IMR-90 (cell line): ENCODE measurements around the gene PNPLA2. TPM values are rescaled to one million over a fixed set of nuclear protein-coding genes. Genes with fewer than 3 reads are reported as not detected.
A peak's percentile ranks its signal among the peaks of the same experiment; 100 is the strongest.

ENCODE experiments used
- ATAC-seq: fragments of 200-7000 bp; cut with Tn5 transposase; 2 replicates; pipeline ENCODE4 v1.9.1; 2020; ENCODE audit warnings: low read depth, mild to moderate bottlenecking, moderate library complexity
- BruUV-seq: library from RNA; stranded (reverse); fragments of 400-500 nt; replicated peaks from 2 replicates; lab custom pipeline; 2021; lab: Mats Ljungman, UMichigan
- CTCF ChIA-PET: fragments of 300-600 bp; formaldehyde crosslinking; extraction: SDS; loops from one replicate; lab custom pipeline; 2021; ENCODE audit warnings: antibody characterized with exemption; lab: Yijun Ruan, JAX
- POLR2A ChIA-PET: fragments of 300-600 bp; sonication (Branson Sonifier 250); formaldehyde crosslinking; loops from one replicate; lab custom pipeline; 2022; ENCODE audit warnings: antibody characterized with exemption; ENCODE audit not compliant: unreplicated experiment; lab: Charles Lee
- DNase-seq: peaks from one replicate; pipeline ENCODE4 v3.0.0; 2013
- H2AFZ ChIP-seq: replicated peaks from 2 replicates; pipeline ENCODE3; 2013; ENCODE audit warnings: low read length, mild to moderate bottlenecking; ENCODE audit not compliant: poor library complexity
- H2AK5ac ChIP-seq: 2 replicates; pipeline ENCODE4 v1.6.1; 2013; ENCODE audit warnings: low read depth, low read length, inconsistent platforms
- H2AK9ac ChIP-seq: replicated peaks from 2 replicates; pipeline ENCODE3; 2013; ENCODE audit warnings: mild to moderate bottlenecking, low read depth, low read length, moderate library complexity; ENCODE audit not compliant: poor library complexity
- H2BK120ac ChIP-seq: 2 replicates; pipeline ENCODE4 v1.6.1; 2013; ENCODE audit warnings: low read depth, low read length, inconsistent platforms
- H2BK15ac ChIP-seq: 3 replicates; pipeline ENCODE4 v1.6.1; 2013; ENCODE audit warnings: low read depth, low read length, inconsistent platforms
- H2BK20ac ChIP-seq: 2 replicates; pipeline ENCODE4 v1.6.1; 2013; ENCODE audit warnings: low read depth, mild to moderate bottlenecking, inconsistent platforms, low read length, moderate library complexity
- H2BK5ac ChIP-seq: 2 replicates; pipeline ENCODE4 v1.6.1; 2013; ENCODE audit warnings: mild to moderate bottlenecking, low read depth, low read length, inconsistent platforms; ENCODE audit not compliant: poor library complexity, severe bottlenecking
- H3K14ac ChIP-seq: replicated peaks from 2 replicates; pipeline ENCODE4 v1.6.1; 2013; ENCODE audit warnings: low read depth, low read length, inconsistent platforms
- H3K18ac ChIP-seq: 2 replicates; pipeline ENCODE4 v1.6.1; 2013; ENCODE audit warnings: low read depth, low read length, control low read depth
- H3K23ac ChIP-seq: 2 replicates; pipeline ENCODE4 v1.6.1; 2013; ENCODE audit warnings: low read depth, low read length, inconsistent platforms
- H3K27ac ChIP-seq: 2 replicates; pipeline ENCODE4 v1.5.1; 2013; ENCODE audit warnings: mild to moderate bottlenecking, control low read depth, low read length; ENCODE audit not compliant: insufficient read depth
- H3K27me3 ChIP-seq: 2 replicates; pipeline ENCODE4 v1.6.1; 2013; ENCODE audit warnings: low read length; ENCODE audit not compliant: control insufficient read depth, insufficient read depth
- H3K36me3 ChIP-seq: 2 replicates; pipeline ENCODE4 v1.6.1; 2013; ENCODE audit warnings: low read length, mixed read lengths; ENCODE audit not compliant: control insufficient read depth, insufficient read depth
- H3K4ac ChIP-seq: 2 replicates; pipeline ENCODE4 v1.6.1; 2013; ENCODE audit warnings: low read depth, low read length, inconsistent platforms
- H3K4me1 ChIP-seq: 2 replicates; pipeline ENCODE4 v1.6.1; 2013; ENCODE audit warnings: low read length, mixed read lengths; ENCODE audit not compliant: control insufficient read depth, insufficient read depth
- H3K4me2 ChIP-seq: 2 replicates; pipeline ENCODE4 v1.6.1; 2013; ENCODE audit warnings: low read depth, mild to moderate bottlenecking, control low read depth, low read length, moderate library complexity
- H3K4me3 ChIP-seq: 2 replicates; pipeline ENCODE4 v1.5.1; 2013; ENCODE audit warnings: low read depth, mild to moderate bottlenecking, control low read depth, low read length, moderate library complexity; ENCODE audit not compliant: insufficient read depth
- H3K56ac ChIP-seq: 2 replicates; pipeline ENCODE4 v1.6.1; 2013; ENCODE audit warnings: low read length, inconsistent platforms; ENCODE audit not compliant: insufficient read depth; ENCODE audit errors: extremely low read depth
- H3K79me1 ChIP-seq, 2 experiments: 2 replicates each; pipeline ENCODE4 v1.6.1; 2013; ENCODE audit warnings: low read length in 2 of 2, inconsistent platforms in 1 of 2, low read depth in 1 of 2
- H3K9ac ChIP-seq: 2 replicates; pipeline ENCODE4 v1.6.1; 2013; ENCODE audit warnings: low read depth, low read length, control low read depth
- H3K9me1 ChIP-seq: 2 replicates; pipeline ENCODE4 v1.6.1; 2013; ENCODE audit warnings: low read length, inconsistent platforms; ENCODE audit not compliant: insufficient read depth
- H3K9me3 ChIP-seq: 2 replicates; pipeline ENCODE4 v1.6.1; 2013; ENCODE audit warnings: low read length; ENCODE audit not compliant: control insufficient read depth, insufficient read depth
- H4K20me1 ChIP-seq: 2 replicates; pipeline ENCODE4 v1.6.1; 2013; ENCODE audit warnings: low read length, inconsistent platforms; ENCODE audit not compliant: insufficient read depth
- H4K5ac ChIP-seq: 2 replicates; pipeline ENCODE4 v1.6.1; 2013; ENCODE audit warnings: mild to moderate bottlenecking, low read depth, low read length, control low read depth
- H4K8ac ChIP-seq, 2 experiments: 2 replicates each; pipeline ENCODE4 v1.6.1; 2013; ENCODE audit warnings: low read depth in 2 of 2, low read length in 2 of 2, control low read depth in 1 of 2, inconsistent platforms in 1 of 2
- H4K91ac ChIP-seq: 2 replicates; pipeline ENCODE4 v1.6.1; 2013; ENCODE audit warnings: low read depth, low read length, inconsistent platforms; ENCODE audit not compliant: insufficient read depth
- BHLHE40 ChIP-seq: fragments of 150-350 bp; IDR thresholded peaks from 2 replicates; pipeline ENCODE4 v1.6.1; 2016; ENCODE audit warnings: mild to moderate bottlenecking, low read depth, low read length
- CEBPB ChIP-seq: IDR thresholded peaks from 2 replicates; pipeline ENCODE4 v1.6.1; 2012; ENCODE audit warnings: low read depth, low read length, improper control_type of control experiment
- CHD1 ChIP-seq: IDR thresholded peaks from 2 replicates; pipeline ENCODE4 v1.6.1; 2012; ENCODE audit warnings: low read depth, low read length, improper control_type of control experiment
- CTCF ChIP-seq: conservative IDR thresholded peaks from 2 replicates; pipeline ENCODE4 v1.5.1; 2012; ENCODE audit warnings: mild to moderate bottlenecking, low read depth, low read length, improper control_type of control experiment
- ELK1 ChIP-seq: fragments of 150-350 bp; IDR thresholded peaks from 2 replicates; pipeline ENCODE4 v1.6.1; 2016; ENCODE audit warnings: low read depth, mild to moderate bottlenecking, low read length, moderate library complexity, borderline replicate concordance
- FOS ChIP-seq: fragments of 150-350 bp; IDR thresholded peaks from 2 replicates; pipeline ENCODE4 v1.6.1; 2016; ENCODE audit warnings: low read depth, low read length
- MAFK ChIP-seq: IDR thresholded peaks from 2 replicates; pipeline ENCODE4 v1.6.1; 2012; ENCODE audit warnings: low read depth, low read length, improper control_type of control experiment
- MAZ ChIP-seq: IDR thresholded peaks from 2 replicates; pipeline ENCODE4 v1.6.1; 2012; ENCODE audit warnings: low read depth, mild to moderate bottlenecking, low read length, improper control_type of control experiment, moderate library complexity, borderline replicate concordance
- MXI1 ChIP-seq: IDR thresholded peaks from 2 replicates; pipeline ENCODE4 v1.6.1; 2012; ENCODE audit warnings: low read depth, mild to moderate bottlenecking, low read length, moderate library complexity, borderline replicate concordance
- NFE2L2 ChIP-seq: fragments of 150-350 bp; IDR thresholded peaks from 2 replicates; pipeline ENCODE4 v1.6.1; 2016; ENCODE audit warnings: low read depth, mild to moderate bottlenecking, low read length
- POLR2A ChIP-seq: IDR thresholded peaks from 2 replicates; pipeline ENCODE4 v1.6.1; 2012; ENCODE audit warnings: mild to moderate bottlenecking, low read depth, low read length
- RAD21 ChIP-seq: IDR thresholded peaks from 2 replicates; pipeline ENCODE4 v1.6.1; 2012; ENCODE audit warnings: low read length, improper control_type of control experiment
- RCOR1 ChIP-seq: IDR thresholded peaks from 2 replicates; pipeline ENCODE4 v1.6.1; 2012; ENCODE audit warnings: mild to moderate bottlenecking, low read length, improper control_type of control experiment; ENCODE audit not compliant: insufficient replicate concordance
- SMC3 ChIP-seq: fragments of 150-350 bp; IDR thresholded peaks from 2 replicates; pipeline ENCODE4 v1.6.1; 2016; ENCODE audit warnings: low read depth, mild to moderate bottlenecking, antibody characterized with exemption, low read length, moderate library complexity
- USF2 ChIP-seq: fragments of 150-350 bp; IDR thresholded peaks from 2 replicates; pipeline ENCODE4 v1.6.1; 2017; ENCODE audit warnings: mild to moderate bottlenecking, antibody characterized with exemption, low read length, low read depth
- WGBS, 2 experiments: methylation state at CpG; one replicate each; pipeline versions ENCODE4 v1.1.5 to v1.1.7; 2013; ENCODE audit warnings: missing lambda C conversion rate in 2 of 2; ENCODE audit not compliant: insufficient read length in 1 of 2; ENCODE audit errors: extremely low coverage in 2 of 2; 5-methylcytosine and 5-hydroxymethylcytosine counted together
- dilution Hi-C: fragments of 300-500 bp; cut with HindIII; formaldehyde crosslinking; loops from one replicate; pipeline ENCODE4 v1.14.3; 2018; ENCODE audit warnings: low sequenced_read_pairs; ENCODE audit not compliant: unreplicated experiment
- in situ Hi-C: fragments of 300-500 bp; cut with MboI; formaldehyde crosslinking; loops from 3 replicates; pipeline ENCODE4 v1.14.3; 2019; ENCODE audit warnings: low sequenced_read_pairs, inconsistent platforms, mixed read lengths
- intact Hi-C: fragments of 100-400 bp; cut with micrococcal nuclease; formaldehyde crosslinking; loops from 2 replicates; pipeline ENCODE4 v1.10.0; 2022
- polyA plus RNA-seq, 3 experiments: library from polyadenylated mRNA; depleted of rRNA; stranded (reverse); fragments of >200 nt; gene quantifications; 2 replicates each; pipeline ENCODE4 v1.2.3, GENCODE V29; 2012; ENCODE audit warnings: low replicate concordance in 1 of 3
- total RNA-seq: library from RNA; depleted of rRNA; stranded (reverse); fragments of >200 nt; gene quantifications from 2 replicates; pipeline ENCODE4 v1.2.3, GENCODE V29; 2012

The PNPLA2 gene
- total and polyA plus RNA-seq, 2 of the 4 experiments (the other 2 are of a cell fraction) = 7.0 to 94.3 TPM

GRCh38 chr11:774873-775592 lies 43.7 kb upstream of the PNPLA2 start:
- Histone ChIP-seq H3K4ac (no peak overlapping the region), H3K79me1 (peaks cover 11 to 74% of the 10 kb centered on the region in 2 experiments), H2AK9ac (peak overlapping the region; percentile 53), H4K8ac (no peak overlapping the region), H2BK15ac (no peak overlapping the region), H3K27ac (peak overlapping the region; percentile 39), H4K91ac (no peak overlapping the region), H3K14ac (no peak overlapping the region), H4K20me1 (peaks cover 64% of the 10 kb centered on the region), H3K56ac (no peak overlapping the region), H3K36me3 (peaks cover 42% of the 10 kb centered on the region), H2BK5ac (no peak overlapping the region), H3K9me3 (no peaks in the 10 kb centered on the region), H2AFZ (no peak overlapping the region), H3K4me2 (peak overlapping the region; percentile 36; the same call in 1 of the 2 replicates), H3K4me3 (no peak overlapping the region), H3K18ac (no peak overlapping the region), H3K23ac (no peak overlapping the region), H2BK20ac (no peak overlapping the region), H4K5ac (no peak overlapping the region), H3K4me1 (peaks cover 13% of the 10 kb centered on the region), H2BK120ac (no peak overlapping the region), H3K27me3 (no peaks in the 10 kb centered on the region), H3K9me1 (peaks cover 11% of the 10 kb centered on the region; the same call in 1 of the 2 replicates), H3K9ac (no peak overlapping the region; the same call in 1 of the 2 replicates), H2AK5ac (peak overlapping the region; percentile 58; the same call in 1 of the 2 replicates)
- intact Hi-C loops (no loop called here), dilution Hi-C loops (no loop called here), in situ Hi-C loops (no loop called here)
- ChIA-PET CTCF (no interaction called here), POLR2A (no interaction called here)
- TF ChIP-seq POLR2A (no peak), SMC3 (no peak), CHD1 (no peak), MAZ (no peak), MXI1 (no peak), CTCF (no peak), BHLHE40 (no peak), USF2 (no peak), RCOR1 (no peak), FOS (no peak), ELK1 (no peak), MAFK (no peak), RAD21 (no peak), CEBPB (no peak), NFE2L2 (no peak)
- WGBS, 2 experiments = 68% methylated on average over 6 of the region's 20 CpGs; no CpG with 5 or more reads in 1 of the 2 experiments
- no peak for ATAC-seq
- peak; percentile 33 for DNase-seq
- no TSS peak for BruUV-seq
